HepG2 (cell line): ENCODE results near the gene INTS6. TPM values are rescaled to one million over a fixed set of nuclear protein-coding genes. Genes with fewer than 3 reads are reported as not detected.

Experiments
- ATAC-seq: fragments of 200-7000 bp; cut with Tn5 transposase; 3 replicates; pipeline ENCODE4 v1.9.1; 2020; ENCODE audit warnings: mild to moderate bottlenecking, moderate library complexity
- BruUV-seq: library from RNA; stranded (reverse); fragments of 400-500 nt; replicated peaks from 2 replicates; lab custom pipeline; 2021; lab: Mats Ljungman, UMichigan
- CTCF ChIA-PET: fragments of 300-600 bp; formaldehyde crosslinking; extraction: SDS; loops from one replicate; lab custom pipeline; 2021; ENCODE audit warnings: low total read pairs, inconsistent platforms, low intra/inter-chr PET ratio; lab: Yijun Ruan, JAX
- POLR2A ChIA-PET: fragments of 350-600 bp; sonication (Branson Sonifier 250); formaldehyde crosslinking; loops from one replicate; lab custom pipeline; 2020; ENCODE audit warnings: antibody characterized with exemption, inconsistent platforms; lab: Yijun Ruan, JAX
- DNase-seq: peaks from one replicate; pipeline ENCODE4 v3.0.0-alpha.2; 2015; ENCODE audit warnings: low spot score
- FAIRE-seq: peaks from 3 replicates; lab custom pipeline; 2011; peaks lifted over from hg19 to GRCh38; lab: Jason Lieb, UNC
- H2AFZ ChIP-seq: one replicate; pipeline ENCODE4 v1.6.1; 2011; ENCODE audit warnings: low read length, inconsistent platforms
- H3K27ac ChIP-seq: fragments of 300-600 bp; 3 replicates; pipeline ENCODE4 v1.8.0; 2011; ENCODE audit warnings: mixed run types, mild to moderate bottlenecking, mixed read lengths, low read length, inconsistent platforms; ENCODE audit not compliant: insufficient read depth; ENCODE audit errors: extremely low read length
- H3K27me3 ChIP-seq, 2 experiments: fragments of 200-600 bp in 1 of 2; 2 replicates in 1 of 2; 3 replicates in 1 of 2; pipeline versions ENCODE4 v1.6.0 to v1.8.0; 2011; ENCODE audit warnings: low read length in 2 of 2, mild to moderate bottlenecking in 2 of 2, moderate library complexity in 2 of 2, inconsistent platforms in 1 of 2; ENCODE audit not compliant: insufficient read depth in 2 of 2, control insufficient read depth in 1 of 2
- H3K36me3 ChIP-seq, 2 experiments: fragments of 200-600 bp in 1 of 2; replicated peaks in 1 of 2; 2 replicates in 1 of 2; 3 replicates in 1 of 2; pipeline versions ENCODE4 v1.5.1 to v1.8.0; 2011; ENCODE audit warnings: low read length in 2 of 2, inconsistent platforms in 1 of 2; ENCODE audit not compliant: insufficient read depth in 2 of 2, control insufficient read depth in 1 of 2
- H3K4me1 ChIP-seq: 2 replicates; pipeline ENCODE4 v1.5.1; 2012; ENCODE audit warnings: low read length, inconsistent platforms; ENCODE audit not compliant: insufficient read depth
- H3K4me2 ChIP-seq: 2 replicates; pipeline ENCODE4 v1.6.0; 2011; ENCODE audit warnings: low read depth, low read length, inconsistent platforms
- H3K4me3 ChIP-seq, 3 experiments: fragments of 200-600 bp in 1 of 3; sonication (generic), shearing (Covaris generic) in 1 of 3; replicated peaks in 1 of 3; 2 replicates each; pipeline ENCODE4 v1.5.1; 2011 to 2016; ENCODE audit warnings: low read length in 3 of 3, inconsistent platforms in 2 of 3, low read depth in 2 of 3, mild to moderate bottlenecking in 2 of 3, control low read depth in 1 of 3, mixed read lengths in 1 of 3; ENCODE audit not compliant: insufficient read depth in 1 of 3
- H3K79me2 ChIP-seq: one replicate; pipeline ENCODE4 v1.6.1; 2011; ENCODE audit warnings: low read length, inconsistent platforms; ENCODE audit not compliant: insufficient read depth
- H3K9ac ChIP-seq: 2 replicates; pipeline ENCODE4 v1.6.0; 2011; ENCODE audit warnings: mild to moderate bottlenecking, low read depth, low read length, inconsistent platforms; ENCODE audit not compliant: insufficient read depth
- H3K9me3 ChIP-seq: 2 replicates; pipeline ENCODE4 v1.5.1; 2012; ENCODE audit warnings: mild to moderate bottlenecking, low read length
- H4K20me1 ChIP-seq: 2 replicates; pipeline ENCODE4 v1.6.0; 2011; ENCODE audit warnings: inconsistent platforms, mild to moderate bottlenecking, low read length, moderate library complexity; ENCODE audit not compliant: insufficient read depth
- ARNTL ChIP-seq: sonication (generic); formaldehyde crosslinking; IDR thresholded peaks from 2 replicates; pipeline ENCODE4 v1.4.0; 2020; ENCODE audit warnings: mild to moderate bottlenecking, missing genetic modification reagents
- ELK4 ChIP-seq: sonication (generic); formaldehyde crosslinking; IDR thresholded peaks from 2 replicates; pipeline ENCODE4 v1.9.0; 2021; ENCODE audit warnings: missing genetic modification reagents, borderline replicate concordance
- FOXP1 ChIP-seq, 2 experiments: fragments of 450-650 bp in 1 of 2; IDR thresholded peaks; 2 replicates each; pipeline ENCODE4 v1.6.1; 2017 to 2018; ENCODE audit warnings: antibody characterized with exemption in 1 of 2
- PHB2 ChIP-seq: fragments of 450-650 bp; IDR thresholded peaks from 2 replicates; pipeline ENCODE4 v1.6.1; 2018; ENCODE audit not compliant: partially characterized antibody
- SRSF4 ChIP-seq: fragments of 200-400 bp; formaldehyde crosslinking; IDR thresholded peaks from one replicate; pipeline ENCODE4 v1.6.1; 2018; ENCODE audit warnings: mild to moderate bottlenecking, low read depth, low read length, moderate library complexity; ENCODE audit not compliant: poor library complexity, severe bottlenecking
- TBX3 ChIP-seq: fragments of 450-650 bp; IDR thresholded peaks from 2 replicates; pipeline ENCODE4 v1.6.1; 2017; ENCODE audit warnings: antibody characterized with exemption, mild to moderate bottlenecking, inconsistent platforms, borderline replicate concordance
- ZMAT5 ChIP-seq: sonication (generic); formaldehyde crosslinking; IDR thresholded peaks from 2 replicates; pipeline ENCODE4 v1.5.0; 2020; ENCODE audit warnings: mild to moderate bottlenecking, low read depth, missing genetic modification reagents, borderline replicate concordance
- ZNF333 ChIP-seq: sonication (generic); formaldehyde crosslinking; IDR thresholded peaks from 2 replicates; pipeline ENCODE4 v1.4.0; 2020; ENCODE audit warnings: mild to moderate bottlenecking, missing genetic modification reagents, borderline replicate concordance
- WGBS: methylation state at CpG from one replicate; pipeline ENCODE4 v1.1.6; 2017; ENCODE audit warnings: low lambda C conversion rate; 5-methylcytosine and 5-hydroxymethylcytosine counted together
- in situ Hi-C: cut with HindIII; loops from 2 replicates; pipeline ENCODE4 v1.10.0; 2017; ENCODE audit warnings: low pct_unique_long_range_greater_than_20kb; ENCODE audit not compliant: extremely low pct_ligation_motif_present
- intact Hi-C: fragments of 100-400 bp; cut with micrococcal nuclease; formaldehyde crosslinking; loops from one replicate; pipeline ENCODE4 v1.10.0; 2022; ENCODE audit not compliant: unreplicated experiment
- polyA plus RNA-seq, 8 experiments: library from polyadenylated mRNA; depleted of rRNA in 3 of 8; stranded (reverse) in 7 of 8; unstranded in 1 of 8; fragments of >200 nt; fragmentation: Illumina TruSeq in 4 of 8; extraction: Trizol in 4 of 8; gene quantifications; 2 replicates each; pipeline versions ENCODE4 v1.2.1 to v1.2.3, GENCODE V29; 2011 to 2016; ENCODE audit warnings: low read depth in 4 of 8, missing spikeins in 1 of 8, mixed read lengths in 1 of 8; ENCODE audit not compliant: insufficient read depth in 1 of 8
- total RNA-seq, 5 experiments: library from RNA; depleted of rRNA; stranded (reverse); fragments of >200 nt; fragmentation: Illumina TruSeq; extraction: Trizol; gene quantifications; 2 replicates each; pipeline ENCODE4 v1.2.3, GENCODE V29; 2016; ENCODE audit warnings: low read depth in 1 of 5
- TF ChIP-seq, protein P1 (sequence below): sonication (generic); formaldehyde crosslinking; IDR thresholded peaks from 2 replicates; pipeline ENCODE4 v1.5.1; 2020; ENCODE audit warnings: missing genetic modification reagents, mild to moderate bottlenecking, borderline replicate concordance
- TF ChIP-seq, protein P2 (sequence below): sonication (generic); formaldehyde crosslinking; IDR thresholded peaks from 2 replicates; pipeline ENCODE4 v1.4.0; 2020; ENCODE audit warnings: missing genetic modification reagents

INTS6 gene
- total and polyA plus RNA-seq, 2 of the 13 experiments (the other 11 are each of a cell fraction or from before 2014, with no cell fraction given) = 27.9 to 38.4 TPM

DNA sequence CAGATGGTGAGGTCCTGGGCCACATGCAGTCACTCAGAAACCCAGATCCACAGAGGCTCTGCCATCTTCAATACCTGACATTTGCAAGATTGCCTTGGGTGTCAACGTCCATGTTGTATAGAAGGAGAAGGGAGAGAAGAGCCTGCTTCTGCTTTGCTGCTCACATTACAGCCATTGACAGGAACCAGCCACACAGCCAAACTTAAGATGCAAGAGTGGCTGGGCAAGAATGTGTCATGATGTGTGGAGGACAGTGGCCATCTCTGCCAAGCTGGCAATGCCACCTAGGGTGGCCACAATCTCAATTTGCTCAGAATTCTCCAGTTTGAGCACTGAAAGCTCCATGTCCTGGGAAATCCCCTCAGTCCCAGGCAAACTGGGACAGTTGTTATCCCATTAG is 139.2 kb downstream of the INTS6 start:
- in situ Hi-C loops = no loop called here
- Histone ChIP-seq H3K9ac (no peak overlapping the region), H3K79me2 (no peaks in the 10 kb centered on the region), H3K9me3 (no peaks in the 10 kb centered on the region), H3K4me1 (no peaks in the 10 kb centered on the region), H3K27me3 (peaks cover 0 to 13% of the 10 kb centered on the region in 2 experiments; a peak in 1 of 5 replicates)
- WGBS = 0% methylated on average over 1 of the region's 1 CpG
- POLR2A ChIA-PET = no interaction called here
- CTCF ChIA-PET = no interaction called here
- ATAC-seq = no peak
- TF ChIP-seq, protein P1, sequence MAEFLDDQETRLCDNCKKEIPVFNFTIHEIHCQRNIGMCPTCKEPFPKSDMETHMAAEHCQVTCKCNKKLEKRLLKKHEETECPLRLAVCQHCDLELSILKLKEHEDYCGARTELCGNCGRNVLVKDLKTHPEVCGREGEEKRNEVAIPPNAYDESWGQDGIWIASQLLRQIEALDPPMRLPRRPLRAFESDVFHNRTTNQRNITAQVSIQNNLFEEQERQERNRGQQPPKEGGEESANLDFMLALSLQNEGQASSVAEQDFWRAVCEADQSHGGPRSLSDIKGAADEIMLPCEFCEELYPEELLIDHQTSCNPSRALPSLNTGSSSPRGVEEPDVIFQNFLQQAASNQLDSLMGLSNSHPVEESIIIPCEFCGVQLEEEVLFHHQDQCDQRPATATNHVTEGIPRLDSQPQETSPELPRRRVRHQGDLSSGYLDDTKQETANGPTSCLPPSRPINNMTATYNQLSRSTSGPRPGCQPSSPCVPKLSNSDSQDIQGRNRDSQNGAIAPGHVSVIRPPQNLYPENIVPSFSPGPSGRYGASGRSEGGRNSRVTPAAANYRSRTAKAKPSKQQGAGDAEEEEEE = no peak
- no peak for TF ChIP-seq ZMAT5
- no peak for TF ChIP-seq ARNTL
- no peak for TF ChIP-seq ELK4 (CRISPR knock-in tag)
- no peak for TF ChIP-seq ZNF333 (CRISPR knock-in tag)
- TF ChIP-seq SRSF4 = no peak
- TF ChIP-seq FOXP1 (IDR thresholded peaks at IDR 0.05) = no peak
- TF ChIP-seq FOXP1 (CRISPR knock-in tag; IDR thresholded peaks at IDR 0.05) = no peak
- TF ChIP-seq, protein P2, sequence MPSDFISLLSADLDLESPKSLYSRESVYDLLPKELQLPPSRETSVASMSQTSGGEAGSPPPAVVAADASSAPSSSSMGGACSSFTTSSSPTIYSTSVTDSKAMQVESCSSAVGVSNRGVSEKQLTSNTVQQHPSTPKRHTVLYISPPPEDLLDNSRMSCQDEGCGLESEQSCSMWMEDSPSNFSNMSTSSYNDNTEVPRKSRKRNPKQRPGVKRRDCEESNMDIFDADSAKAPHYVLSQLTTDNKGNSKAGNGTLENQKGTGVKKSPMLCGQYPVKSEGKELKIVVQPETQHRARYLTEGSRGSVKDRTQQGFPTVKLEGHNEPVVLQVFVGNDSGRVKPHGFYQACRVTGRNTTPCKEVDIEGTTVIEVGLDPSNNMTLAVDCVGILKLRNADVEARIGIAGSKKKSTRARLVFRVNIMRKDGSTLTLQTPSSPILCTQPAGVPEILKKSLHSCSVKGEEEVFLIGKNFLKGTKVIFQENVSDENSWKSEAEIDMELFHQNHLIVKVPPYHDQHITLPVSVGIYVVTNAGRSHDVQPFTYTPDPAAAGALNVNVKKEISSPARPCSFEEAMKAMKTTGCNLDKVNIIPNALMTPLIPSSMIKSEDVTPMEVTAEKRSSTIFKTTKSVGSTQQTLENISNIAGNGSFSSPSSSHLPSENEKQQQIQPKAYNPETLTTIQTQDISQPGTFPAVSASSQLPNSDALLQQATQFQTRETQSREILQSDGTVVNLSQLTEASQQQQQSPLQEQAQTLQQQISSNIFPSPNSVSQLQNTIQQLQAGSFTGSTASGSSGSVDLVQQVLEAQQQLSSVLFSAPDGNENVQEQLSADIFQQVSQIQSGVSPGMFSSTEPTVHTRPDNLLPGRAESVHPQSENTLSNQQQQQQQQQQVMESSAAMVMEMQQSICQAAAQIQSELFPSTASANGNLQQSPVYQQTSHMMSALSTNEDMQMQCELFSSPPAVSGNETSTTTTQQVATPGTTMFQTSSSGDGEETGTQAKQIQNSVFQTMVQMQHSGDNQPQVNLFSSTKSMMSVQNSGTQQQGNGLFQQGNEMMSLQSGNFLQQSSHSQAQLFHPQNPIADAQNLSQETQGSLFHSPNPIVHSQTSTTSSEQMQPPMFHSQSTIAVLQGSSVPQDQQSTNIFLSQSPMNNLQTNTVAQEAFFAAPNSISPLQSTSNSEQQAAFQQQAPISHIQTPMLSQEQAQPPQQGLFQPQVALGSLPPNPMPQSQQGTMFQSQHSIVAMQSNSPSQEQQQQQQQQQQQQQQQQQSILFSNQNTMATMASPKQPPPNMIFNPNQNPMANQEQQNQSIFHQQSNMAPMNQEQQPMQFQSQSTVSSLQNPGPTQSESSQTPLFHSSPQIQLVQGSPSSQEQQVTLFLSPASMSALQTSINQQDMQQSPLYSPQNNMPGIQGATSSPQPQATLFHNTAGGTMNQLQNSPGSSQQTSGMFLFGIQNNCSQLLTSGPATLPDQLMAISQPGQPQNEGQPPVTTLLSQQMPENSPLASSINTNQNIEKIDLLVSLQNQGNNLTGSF = no peak
- TF ChIP-seq PHB2 = no peak
- no peak for TF ChIP-seq TBX3
- TF ChIP-seq, all 625 proteins: peak for 0
- FAIRE-seq (no peak), DNase-seq (no peak)
- Histone ChIP-seq H3K36me3 (no peaks in the 10 kb centered on the region), H3K4me3 (no peak overlapping the region), H3K4me2 (no peak overlapping the region), H2AFZ (no peak overlapping the region), H4K20me1 (no peaks in the 10 kb centered on the region; the same call in 1 of the 2 replicates), H3K27ac (no peak overlapping the region)
- BruUV-seq = no TSS peak
- intact Hi-C loops = no loop called here
